ENCODE data around the gene PCCA.
"Not testable (repeated sequence)": the region's sequence is repeated elsewhere in the genome, so short reads cannot be mapped to it uniquely, and the experiment has no call there.

The PCCA gene

DNA sequence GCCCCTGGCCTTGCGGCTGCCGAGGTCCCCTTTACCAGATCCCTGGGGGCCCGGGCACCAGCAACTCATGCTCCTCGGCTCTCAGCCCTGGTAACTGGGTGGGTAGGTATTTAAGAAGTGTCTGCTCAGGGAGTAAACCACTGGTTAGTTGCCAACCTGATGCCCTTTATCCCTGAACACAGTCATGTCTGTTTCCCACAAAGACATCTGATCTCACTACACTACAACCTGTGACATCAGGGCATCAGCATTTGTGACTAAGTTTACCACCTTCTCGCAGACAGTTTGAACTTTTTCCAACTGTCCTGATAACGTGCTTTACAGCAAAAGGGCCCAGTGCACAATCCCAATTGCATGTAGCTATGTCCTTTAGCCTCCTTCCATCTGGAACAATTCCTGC is 477.6 kb downstream of the PCCA start:
- peak; percentile 38 for DNase-seq (ENCODE audit: low read depth)
- TF ChIP-seq, protein P1, sequence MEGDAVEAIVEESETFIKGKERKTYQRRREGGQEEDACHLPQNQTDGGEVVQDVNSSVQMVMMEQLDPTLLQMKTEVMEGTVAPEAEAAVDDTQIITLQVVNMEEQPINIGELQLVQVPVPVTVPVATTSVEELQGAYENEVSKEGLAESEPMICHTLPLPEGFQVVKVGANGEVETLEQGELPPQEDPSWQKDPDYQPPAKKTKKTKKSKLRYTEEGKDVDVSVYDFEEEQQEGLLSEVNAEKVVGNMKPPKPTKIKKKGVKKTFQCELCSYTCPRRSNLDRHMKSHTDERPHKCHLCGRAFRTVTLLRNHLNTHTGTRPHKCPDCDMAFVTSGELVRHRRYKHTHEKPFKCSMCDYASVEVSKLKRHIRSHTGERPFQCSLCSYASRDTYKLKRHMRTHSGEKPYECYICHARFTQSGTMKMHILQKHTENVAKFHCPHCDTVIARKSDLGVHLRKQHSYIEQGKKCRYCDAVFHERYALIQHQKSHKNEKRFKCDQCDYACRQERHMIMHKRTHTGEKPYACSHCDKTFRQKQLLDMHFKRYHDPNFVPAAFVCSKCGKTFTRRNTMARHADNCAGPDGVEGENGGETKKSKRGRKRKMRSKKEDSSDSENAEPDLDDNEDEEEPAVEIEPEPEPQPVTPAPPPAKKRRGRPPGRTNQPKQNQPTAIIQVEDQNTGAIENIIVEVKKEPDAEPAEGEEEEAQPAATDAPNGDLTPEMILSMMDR (conservative IDR thresholded peaks at IDR 0.05; ENCODE audit: control insufficient read depth, insufficient read depth, low read depth, low read length), result no peak
- no peak overlapping the region for H3K4me3 ChIP-seq (ENCODE audit: control insufficient read depth, low read depth, low read length)

- H3K4me3 ChIP-seq (ENCODE audit: control insufficient read depth, low read depth, low read length), result no peak overlapping the region
- peak; percentile 86 for DNase-seq (ENCODE audit: low read depth)
- TF ChIP-seq, protein P1 (conservative IDR thresholded peaks at IDR 0.05; ENCODE audit: control insufficient read depth, insufficient read depth, low read depth, low read length), result peak; percentile 80
Measured at GRCh38 chr13:100573121-100573520, 484.2 kb downstream of the PCCA start.

DNA sequence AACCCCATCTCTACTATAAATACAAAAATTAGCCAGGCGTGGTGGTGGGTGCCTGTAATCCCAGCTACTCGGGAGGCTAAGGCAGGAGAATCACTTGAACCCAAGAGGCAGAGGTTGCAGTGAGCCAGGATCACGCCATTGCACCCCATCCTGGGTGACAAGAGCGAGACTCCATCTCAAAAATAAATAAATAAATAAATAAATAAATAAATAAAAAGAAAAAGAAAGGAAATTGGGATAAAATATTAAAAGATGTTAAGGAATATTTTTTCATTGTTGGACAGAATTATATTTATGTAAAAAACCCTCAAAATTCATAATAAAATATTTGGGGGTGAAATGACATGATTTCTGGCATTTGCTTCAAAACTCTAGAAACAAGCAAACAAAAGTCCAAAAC is 488.3 kb downstream of the PCCA start:
- DNase-seq (ENCODE audit: low read depth); H3K4me3 ChIP-seq (ENCODE audit: control insufficient read depth, low read depth, low read length): not testable (repeated sequence)

Measured in fibroblast of mammary gland (primary cell).